Suprapubic skin (tissue), 4 donors: Measurements from ENCODE around the gene CRABP2.

Source experiments
- CTCF ChIP-seq, 2 donors: fragments of 200-600 bp in 1 of 2; fragments of 450-650 bp in 1 of 2; sonication (generic) in 1 of 2; IDR thresholded peaks; one replicate each; pipeline ENCODE4 v1.5.1; 2016 to 2019; ENCODE audit warnings: antibody characterized with exemption in 2 of 2, mild to moderate bottlenecking in 1 of 2, moderate library complexity in 1 of 2
- EP300 ChIP-seq: sonication (generic); formaldehyde crosslinking; IDR thresholded peaks from one replicate; pipeline ENCODE4 v1.6.1; 2017; ENCODE audit warnings: antibody characterized with exemption
- POLR2AphosphoS5 ChIP-seq, 3 donors: sonication (generic); formaldehyde crosslinking; IDR thresholded peaks; one replicate each; pipeline ENCODE4 v1.6.1; 2017; ENCODE audit warnings: antibody characterized with exemption in 3 of 3

- TF ChIP-seq CTCF (IDR thresholded peaks at IDR 0.05) (no peak), POLR2AphosphoS5 (IDR thresholded peaks at IDR 0.05) (no peak), EP300 (no peak)
Observed at GRCh38 chr1:156705321-156705917, at the start of gene CRABP2.
